Stimulated activated CD4-positive, alpha-beta T cell treated with anti-CD3 and anti-CD28 coated beads, TNF-alpha, amount 100 ng/mL, for 24 hours (primary cell): Measurements from ENCODE around the gene CALB2.

Experiments used
- DNase-seq, 3 experiments: peaks; one replicate each; pipeline ENCODE4 v3.0.0-alpha.2; 2020; ENCODE audit warnings: low read depth in 3 of 3

The CALB2 gene

GRCh38 chr16:71387045-71387871, 28.7 kb downstream of the CALB2 start:
- DNase-seq = no peak

- no peak for DNase-seq
These were observed 30.8 kb downstream of the CALB2 start for GRCh38 chr16:71389330-71389729.

GRCh38 chr16:71396594-71396993, 38.1 kb downstream of the CALB2 start:
- no peak for DNase-seq

- no peak for DNase-seq
These were observed 41.5 kb downstream of the CALB2 start for GRCh38 chr16:71399801-71400563.

GRCh38 chr16:71402007-71402406, 43.5 kb downstream of the CALB2 start:
- no peak for DNase-seq

GRCh38 chr16:71402674-71403073, 44.2 kb downstream of the CALB2 start:
- no peak for DNase-seq

- no peak for DNase-seq
These were observed 45.8 kb downstream of the CALB2 start for GRCh38 chr16:71404364-71404763.

GRCh38 chr16:71406316-71406715, 47.8 kb downstream of the CALB2 start:
- DNase-seq = no peak

- DNase-seq = no peak
These were observed 48.2 kb downstream of the CALB2 start for GRCh38 chr16:71406724-71407123.

- DNase-seq = no peak
These were observed 49.2 kb downstream of the CALB2 start for GRCh38 chr16:71407731-71408130.

GRCh38 chr16:71408536-71408935, 50.0 kb downstream of the CALB2 start:
- DNase-seq = no peak

GRCh38 chr16:71409011-71409775, 50.7 kb downstream of the CALB2 start:
- no peak for DNase-seq

- no peak for DNase-seq
These were observed 51.6 kb downstream of the CALB2 start for GRCh38 chr16:71410146-71410545.

- DNase-seq = peak; percentile 43 to 62 (median 59)
These were observed 54.0 kb downstream of the CALB2 start for GRCh38 chr16:71412270-71413160.

GRCh38 chr16:71413341-71413740, 54.8 kb downstream of the CALB2 start:
- no peak for DNase-seq

GRCh38 chr16:71414038-71414437, 55.5 kb downstream of the CALB2 start:
- no peak for DNase-seq

- DNase-seq = peak in 1 of 3 experiments; percentile 25
These were observed 63.4 kb downstream of the CALB2 start for GRCh38 chr16:71421911-71422310.

GRCh38 chr16:71423016-71423415, 64.5 kb downstream of the CALB2 start:
- DNase-seq = no peak

GRCh38 chr16:71423865-71424264, 65.3 kb downstream of the CALB2 start:
- DNase-seq = no peak

GRCh38 chr16:71424626-71425025, 66.1 kb downstream of the CALB2 start:
- DNase-seq = no peak

GRCh38 chr16:71425746-71426068, 67.2 kb downstream of the CALB2 start:
- no peak for DNase-seq
